Ovary (tissue), 9 donors: ENCODE results near the gene IDH2. TPM values are rescaled to one million over a fixed set of nuclear protein-coding genes. Genes with fewer than 3 reads are reported as not detected.

ENCODE experiments used
- DNase-seq, 5 donors: peaks; one replicate each; pipeline ENCODE4 v3.0.0-alpha.2; 2019 to 2020
- H3K27ac ChIP-seq, 2 donors: fragments of 200-600 bp; one replicate each; pipeline versions ENCODE4 v1.5.1 to v1.8.0; 2019 to 2022
- H3K27me3 ChIP-seq: fragments of 200-600 bp; one replicate; pipeline ENCODE4 v1.8.0; 2022
- H3K36me3 ChIP-seq: fragments of 200-600 bp; sonication (generic); one replicate; pipeline ENCODE4 v1.5.1; 2019
- H3K4me1 ChIP-seq: one replicate; pipeline ENCODE4 v1.8.1; 2013; ENCODE audit warnings: mild to moderate bottlenecking, moderate library complexity; ENCODE audit not compliant: insufficient read depth
- H3K4me3 ChIP-seq: fragments of 200-600 bp; sonication (generic); one replicate; pipeline ENCODE4 v1.5.1; 2017
- H3K9me3 ChIP-seq, 2 donors: fragments of 200-600 bp in 1 of 2; sonication (generic) in 1 of 2; one replicate each; pipeline versions ENCODE4 v1.5.1 to v1.8.1; 2013 to 2019; ENCODE audit warnings: mild to moderate bottlenecking in 1 of 2, moderate library complexity in 1 of 2
- EP300 ChIP-seq: sonication (generic); formaldehyde crosslinking; IDR thresholded peaks from one replicate; pipeline ENCODE4 v1.6.1; 2017; ENCODE audit warnings: antibody characterized with exemption
- POLR2A ChIP-seq: fragments of 450-650 bp; IDR thresholded peaks from one replicate; pipeline ENCODE4 v1.6.1; 2017; ENCODE audit warnings: antibody characterized with exemption, mild to moderate bottlenecking, moderate library complexity
- WGBS, 3 donors: extraction: QIAGEN DNeasy Blood & Tissue Kit in 1 of 3; methylation state at CpG; one replicate each; pipeline versions ENCODE4 v1.1.5 to v1.1.7; 2013 to 2017; 5-methylcytosine and 5-hydroxymethylcytosine counted together
- intact Hi-C, 4 donors: fragments of 100-400 bp; cut with DNase I; formaldehyde crosslinking; loops; one replicate each; pipeline versions ENCODE4 v1.11.0 to v1.15.1; 2022 to 2023
- polyA plus RNA-seq, 2 donors: library from polyadenylated mRNA; stranded (reverse); fragments of 200-250 nt in 1 of 2; fragments of 350-450 nt in 1 of 2; fragmentation: Illumina TruSeq in 1 of 2; extraction: RNeasy Lipid Tissue Mini Kit (QIAGEN cat#74804) in 1 of 2; gene quantifications; one replicate each; pipeline ENCODE4 v1.2.3, GENCODE V29; 2013 to 2014
- total RNA-seq, 7 donors: library from RNA; depleted of rRNA in 2 of 7; stranded (reverse); fragments of >200 nt in 2 of 7; fragmentation: NEBNext Ultra II Directional in 3 of 7; extraction: Animal tissue kit (Norgen Biotek cat#: 25700) in 3 of 7; gene quantifications; one replicate each; pipeline versions ENCODE4 v1.1.0 to v1.2.4, GENCODE V29; 2016 to 2023
- TF ChIP-seq, protein P1 (sequence below), 3 donors: fragments of 450-650 bp in 2 of 3; fragments of 200-600 bp in 1 of 3; IDR thresholded peaks; one replicate each; pipeline versions ENCODE4 v1.5.1 to v1.8.0; 2016 to 2022; ENCODE audit warnings: antibody characterized with exemption in 3 of 3, mild to moderate bottlenecking in 1 of 3
- donor health status: DM: no; HTN: no; CAD: no; lungs with moderate emphysema.
- donor health status: DM: no; HTN: no; CAD: no.
- donor health status: Bipolar disorder and iron deficiency.
- donor health status: DM: yes; HTN: yes; CAD: no.
- donor health status: DM: no; HTN: no; CAD: no.
- donor health status: DM: yes; HTN: yes; CAD: no.

The IDH2 gene
- total and polyA plus RNA-seq, 9 donors = 13.7 to 44.6 (median 25.4) TPM

- 79 to 88% (median 83%) methylated on average over 6 of the region's 6 CpGs for WGBS, 3 donors
- intact Hi-C loops = no loop called here
- no peaks in the 10 kb centered on the region for H3K27me3 ChIP-seq
These were observed 18.8 kb upstream of the IDH2 start for GRCh38 chr15:90121086-90121485.

DNA sequence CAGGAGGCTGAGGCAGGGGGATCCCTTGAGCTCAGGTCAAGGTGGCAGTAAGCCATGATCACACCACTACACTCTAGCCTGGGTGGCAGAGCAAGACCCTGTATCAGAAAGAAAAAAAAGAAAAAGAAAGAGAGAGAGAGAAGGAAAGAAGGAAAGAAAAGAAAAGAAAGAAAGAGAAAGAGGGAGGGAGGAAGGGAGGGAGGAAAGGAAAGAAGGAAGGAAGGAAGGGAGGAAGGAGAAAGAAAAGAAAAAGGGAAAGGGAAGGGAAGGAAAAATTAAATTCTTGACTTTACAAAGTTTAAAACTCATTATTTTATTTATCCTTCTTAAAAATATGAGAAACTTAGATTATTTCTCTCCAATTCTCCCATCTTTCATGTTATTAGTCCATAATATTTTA lies 17.1 kb upstream of the IDH2 start:
- no peak overlapping the region for H3K4me3 ChIP-seq
- no peaks in the 10 kb centered on the region for H3K9me3 ChIP-seq
- H3K4me1 ChIP-seq = no peaks in the 10 kb centered on the region
- no peaks in the 10 kb centered on the region for H3K36me3 ChIP-seq
- DNase-seq = no peak
- intact Hi-C loops = no loop called here
- no peaks in the 10 kb centered on the region for H3K27me3 ChIP-seq
- TF ChIP-seq POLR2A (no peak), EP300 (no peak)
- TF ChIP-seq, protein P1, sequence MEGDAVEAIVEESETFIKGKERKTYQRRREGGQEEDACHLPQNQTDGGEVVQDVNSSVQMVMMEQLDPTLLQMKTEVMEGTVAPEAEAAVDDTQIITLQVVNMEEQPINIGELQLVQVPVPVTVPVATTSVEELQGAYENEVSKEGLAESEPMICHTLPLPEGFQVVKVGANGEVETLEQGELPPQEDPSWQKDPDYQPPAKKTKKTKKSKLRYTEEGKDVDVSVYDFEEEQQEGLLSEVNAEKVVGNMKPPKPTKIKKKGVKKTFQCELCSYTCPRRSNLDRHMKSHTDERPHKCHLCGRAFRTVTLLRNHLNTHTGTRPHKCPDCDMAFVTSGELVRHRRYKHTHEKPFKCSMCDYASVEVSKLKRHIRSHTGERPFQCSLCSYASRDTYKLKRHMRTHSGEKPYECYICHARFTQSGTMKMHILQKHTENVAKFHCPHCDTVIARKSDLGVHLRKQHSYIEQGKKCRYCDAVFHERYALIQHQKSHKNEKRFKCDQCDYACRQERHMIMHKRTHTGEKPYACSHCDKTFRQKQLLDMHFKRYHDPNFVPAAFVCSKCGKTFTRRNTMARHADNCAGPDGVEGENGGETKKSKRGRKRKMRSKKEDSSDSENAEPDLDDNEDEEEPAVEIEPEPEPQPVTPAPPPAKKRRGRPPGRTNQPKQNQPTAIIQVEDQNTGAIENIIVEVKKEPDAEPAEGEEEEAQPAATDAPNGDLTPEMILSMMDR (IDR thresholded peaks at IDR 0.05) = no peak
- H3K27ac ChIP-seq = no peak overlapping the region

More at GRCh38 chr15:90121086-90121485, 18.8 kb upstream of the IDH2 start:
- no peak for DNase-seq
- Histone ChIP-seq H3K27ac (no peak overlapping the region), H3K4me1 (no peaks in the 10 kb centered on the region), H3K36me3 (no peaks in the 10 kb centered on the region), H3K9me3 (no peaks in the 10 kb centered on the region), H3K4me3 (no peak overlapping the region)
- TF ChIP-seq, protein P1 (IDR thresholded peaks at IDR 0.05) = no peak
- TF ChIP-seq EP300 = no peak
- TF ChIP-seq POLR2A = no peak

- DNase-seq = no peak
- intact Hi-C loops = no loop called here
- H3K27ac ChIP-seq = no peak overlapping the region
- H3K4me3 ChIP-seq = no peak overlapping the region
- no peaks in the 10 kb centered on the region for H3K4me1 ChIP-seq
- WGBS, 3 donors = 96 to 97% (median 96%) methylated on average over 2 of the region's 2 CpGs
- H3K9me3 ChIP-seq = no peaks in the 10 kb centered on the region
- no peak for TF ChIP-seq EP300
- TF ChIP-seq, protein P1 (IDR thresholded peaks at IDR 0.05) = no peak
- TF ChIP-seq POLR2A = no peak
- no peaks in the 10 kb centered on the region for H3K36me3 ChIP-seq
- no peaks in the 10 kb centered on the region for H3K27me3 ChIP-seq
These were observed 13.5 kb upstream of the IDH2 start for GRCh38 chr15:90115783-90116182.

DNA sequence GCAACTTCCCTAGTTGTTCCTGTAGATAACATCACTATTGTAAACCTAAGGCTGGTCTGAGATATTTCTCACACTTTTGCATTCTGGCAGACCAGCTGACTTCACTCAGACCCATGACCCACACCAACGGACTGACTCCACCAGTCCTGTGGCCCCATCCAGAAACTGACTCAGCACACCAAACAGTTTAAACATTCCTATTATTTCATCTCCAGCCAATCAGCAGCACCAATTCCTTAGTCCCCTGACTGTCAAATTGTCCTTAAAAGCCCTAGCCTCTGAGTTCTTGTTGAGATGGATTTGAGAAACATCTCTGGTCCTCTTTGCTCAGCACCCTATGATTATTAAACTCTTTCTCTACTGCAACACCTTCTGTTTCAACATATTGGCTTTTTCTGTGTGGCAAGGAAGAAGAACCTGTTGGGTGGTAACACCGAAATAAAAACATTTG lies 12.2 kb upstream of the IDH2 start:
- no peak for DNase-seq
- intact Hi-C loops = no loop called here
- no peaks in the 10 kb centered on the region for H3K36me3 ChIP-seq
- no peaks in the 10 kb centered on the region for H3K27me3 ChIP-seq
- 30 to 72% (median 34%) methylated on average over 2 of the region's 2 CpGs for WGBS, 3 donors
- TF ChIP-seq EP300 (no peak), POLR2A (no peak)
- TF ChIP-seq, protein P1 (IDR thresholded peaks at IDR 0.05) = no peak
- H3K9me3 ChIP-seq = no peaks in the 10 kb centered on the region
- no peak overlapping the region for H3K27ac ChIP-seq
- no peak overlapping the region for H3K4me3 ChIP-seq
- no peaks in the 10 kb centered on the region for H3K4me1 ChIP-seq
